T-helper 1 cell (primary cell): ENCODE measurements around the gene CPLX3.

Experiments used
- DNase-seq, 5 donors: peaks; one replicate each; pipeline ENCODE4 v3.0.0-alpha.2; 2012 to 2020

CPLX3 gene

DNA sequence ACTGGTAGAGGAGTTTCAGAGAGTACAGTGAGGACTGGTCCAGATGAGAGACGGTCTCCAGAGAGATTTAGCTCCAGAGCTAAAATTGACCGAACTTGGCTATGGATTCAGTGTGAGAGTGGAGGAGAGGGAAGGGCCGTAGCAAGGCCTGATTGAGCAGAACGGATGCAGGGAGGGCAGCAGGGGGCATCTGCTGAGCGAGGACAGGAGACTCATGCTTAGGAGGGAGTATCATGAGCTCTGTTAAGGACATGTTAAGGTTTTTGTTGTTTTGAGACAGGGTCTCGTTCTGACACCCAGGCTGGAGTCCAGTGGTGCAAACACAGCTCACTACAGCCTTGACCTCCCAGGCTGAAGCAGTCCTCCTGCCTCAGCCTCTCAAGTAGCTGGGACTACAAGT lies 21.5 kb upstream of the CPLX3 start:
- DNase-seq, result no peak

DNA sequence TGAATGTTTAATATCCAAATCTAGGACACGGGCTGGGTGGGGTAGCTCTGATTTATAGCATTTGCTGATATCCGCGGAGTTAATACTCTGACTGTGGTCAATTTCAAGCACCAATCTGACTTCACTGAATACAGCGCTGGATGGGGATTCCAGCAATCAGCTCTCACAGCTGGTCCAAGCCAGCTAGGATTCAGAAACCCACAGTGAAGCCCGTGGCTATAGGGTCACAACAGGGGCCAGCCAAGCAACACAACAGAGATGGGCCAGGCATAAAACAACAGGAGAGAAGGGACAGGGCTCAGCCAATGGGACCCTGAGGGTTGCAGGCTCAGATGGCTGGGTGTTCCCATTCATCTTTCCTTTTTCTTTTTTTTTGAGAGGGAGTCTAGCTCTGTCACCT lies 19.1 kb upstream of the CPLX3 start:
- DNase-seq, result no peak

DNA sequence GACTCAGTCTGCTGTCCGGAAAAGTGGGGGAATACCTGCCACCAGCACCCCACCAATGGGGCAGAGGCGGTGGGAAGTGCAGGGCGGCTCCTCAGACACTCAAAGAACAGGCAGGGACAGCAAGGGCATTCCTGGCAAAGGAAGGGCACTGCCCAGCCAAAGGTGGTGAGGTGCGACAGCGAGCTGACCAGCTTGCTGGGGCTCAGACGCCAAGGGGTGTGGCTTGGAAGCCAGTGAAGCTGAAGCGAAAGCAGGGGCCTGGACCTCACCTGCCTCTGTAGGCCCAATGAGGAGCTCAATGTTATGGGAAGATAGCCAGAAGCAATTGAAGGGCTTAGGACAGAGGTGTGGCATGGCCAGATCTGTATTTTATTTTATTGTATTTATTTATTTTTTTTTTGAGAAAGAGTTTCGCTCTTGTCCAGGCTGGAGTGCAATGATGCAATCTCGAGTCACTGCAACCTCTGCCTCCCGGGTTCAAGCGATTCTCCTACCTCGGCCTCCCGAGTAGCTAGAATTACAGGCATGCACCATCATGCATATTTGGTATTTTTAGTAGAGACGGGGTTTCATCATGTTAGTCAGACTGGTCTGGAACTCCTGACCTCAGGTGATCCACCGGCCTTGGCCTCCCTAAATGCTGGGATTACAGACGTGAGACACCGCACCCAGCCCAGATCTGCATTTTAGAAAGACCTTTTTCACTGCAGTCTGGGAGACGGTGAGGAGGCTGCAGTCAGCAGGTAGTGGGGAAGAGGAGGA lies 18.2 kb upstream of the CPLX3 start:
- DNase-seq, result no peak

DNA sequence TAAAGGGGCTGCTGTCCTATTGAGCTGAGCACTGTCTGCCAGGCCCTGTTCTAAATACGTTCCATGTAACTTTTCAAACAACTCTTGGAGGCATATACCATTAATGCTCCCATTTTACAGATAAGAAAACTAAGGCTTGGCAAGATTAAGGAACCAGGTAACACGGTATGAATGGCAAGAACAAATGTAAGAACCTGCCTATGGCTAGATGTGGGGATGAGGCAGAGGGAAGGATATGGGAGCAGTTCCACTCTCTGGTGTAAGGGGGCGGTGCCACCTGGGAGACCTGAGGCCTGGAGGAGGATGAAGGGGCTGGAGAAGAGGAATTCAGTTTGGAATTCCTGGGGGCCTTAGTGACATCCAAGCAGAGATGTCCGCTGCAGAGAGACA lies 17.6 kb upstream of the CPLX3 start:
- DNase-seq, result no peak

DNA sequence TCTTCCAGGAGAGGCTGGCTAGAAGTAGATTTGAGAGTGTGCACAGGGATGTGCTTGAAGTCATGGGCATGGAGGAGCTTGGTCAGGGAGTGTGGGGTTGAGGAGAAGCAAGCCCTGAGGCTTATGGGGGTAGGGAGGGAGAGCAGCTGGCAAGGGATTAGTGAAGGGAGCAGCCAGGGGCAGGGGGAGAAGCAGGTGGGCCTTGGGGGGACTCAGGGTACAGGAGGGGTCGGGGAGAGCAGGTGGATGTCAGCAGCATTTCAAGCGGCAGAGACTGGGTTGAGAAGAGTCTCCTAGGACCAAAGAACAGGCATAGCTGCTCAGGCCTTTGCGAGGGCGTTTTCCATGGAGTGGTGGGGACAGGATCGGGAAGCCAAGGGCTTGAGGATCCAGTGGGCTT lies 17.2 kb upstream of the CPLX3 start:
- no peak for DNase-seq

DNA sequence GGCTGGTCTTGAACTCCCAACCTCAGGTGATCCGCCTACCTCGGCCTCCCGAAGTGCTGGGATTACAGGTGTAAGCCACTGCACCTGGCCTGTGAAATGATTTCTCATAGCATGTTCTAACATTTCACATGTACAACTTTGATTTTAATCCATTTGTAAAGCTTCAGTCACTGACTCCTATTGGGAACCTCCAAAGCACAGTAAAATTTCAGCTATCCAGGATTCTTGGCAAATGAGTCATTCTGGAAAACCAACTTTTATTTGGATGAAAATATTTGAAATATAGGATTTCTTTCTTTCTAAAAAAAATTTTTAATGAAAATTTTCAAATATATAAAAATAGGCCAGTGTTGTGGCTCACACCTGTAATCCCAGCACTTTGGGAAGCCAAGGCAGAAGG lies 16.5 kb upstream of the CPLX3 start:
- DNase-seq, result no peak

DNA sequence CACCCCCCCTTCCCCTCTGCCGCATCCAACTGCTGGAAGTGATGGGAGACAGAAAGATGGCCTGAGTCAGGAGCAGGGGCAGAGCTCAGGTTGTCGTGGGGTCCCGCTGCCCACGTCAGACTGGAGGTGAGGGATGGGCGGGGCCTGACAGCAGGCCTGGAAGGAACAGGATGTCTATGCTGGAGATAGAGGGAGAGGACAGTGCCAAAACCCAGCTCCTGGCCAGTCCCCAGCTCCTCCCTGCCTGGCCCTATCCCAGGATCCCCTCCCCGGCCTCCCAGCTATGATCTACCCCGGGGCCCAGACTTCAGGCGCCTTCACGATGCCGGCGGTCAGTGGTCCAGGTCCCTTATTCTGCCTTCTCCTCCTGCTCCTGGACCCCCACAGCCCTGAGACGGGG lies 13.9 kb upstream of the CPLX3 start, which contains the start of gene LMAN1L:
TSS of gene LMAN1L (plus strand) at position 303 of the 400 bp plus-strand sequence. CDS start at position 323, 20 bp downstream.
- DNase-seq, result no peak

DNA sequence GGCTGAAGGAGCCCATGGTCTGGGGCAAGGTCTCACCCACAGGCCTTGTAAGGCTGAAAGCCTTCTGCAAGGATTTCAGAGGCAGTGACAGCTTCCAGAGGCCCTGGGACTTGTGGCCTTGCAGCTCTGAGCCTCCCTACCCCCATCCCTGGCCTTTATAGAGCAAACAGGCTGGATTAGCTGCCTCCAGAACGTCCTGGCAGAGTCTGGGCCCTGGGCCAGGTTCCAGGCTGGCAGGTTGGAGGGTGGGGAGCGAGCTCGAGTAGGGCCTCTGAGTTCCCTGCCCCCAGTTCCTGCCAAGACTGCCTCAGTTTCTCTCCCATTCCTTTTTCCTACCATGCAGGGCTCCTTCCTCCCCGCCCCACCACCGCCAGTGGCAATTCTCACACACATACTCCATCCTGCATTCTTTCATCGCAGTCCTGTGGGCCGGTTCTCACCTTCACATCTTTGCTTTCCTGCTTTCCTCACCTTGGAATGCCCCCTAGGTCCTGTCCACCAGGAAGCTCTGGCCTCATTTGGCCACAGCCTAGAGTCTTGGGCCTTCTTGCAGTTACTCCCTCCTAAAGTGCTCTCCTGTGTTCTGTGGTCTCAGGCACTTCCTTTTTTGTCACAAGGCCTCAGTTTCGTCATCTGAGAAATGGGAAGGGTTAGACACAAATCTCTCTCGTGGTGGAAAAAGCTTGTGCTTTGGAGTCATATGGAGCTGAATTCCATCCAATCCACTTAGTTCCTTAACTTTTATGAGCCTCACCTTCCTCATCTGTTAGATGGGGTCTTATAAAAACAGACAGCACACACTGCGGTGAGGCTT lies 11.1 kb upstream of the CPLX3 start:
- DNase-seq, result no peak

DNA sequence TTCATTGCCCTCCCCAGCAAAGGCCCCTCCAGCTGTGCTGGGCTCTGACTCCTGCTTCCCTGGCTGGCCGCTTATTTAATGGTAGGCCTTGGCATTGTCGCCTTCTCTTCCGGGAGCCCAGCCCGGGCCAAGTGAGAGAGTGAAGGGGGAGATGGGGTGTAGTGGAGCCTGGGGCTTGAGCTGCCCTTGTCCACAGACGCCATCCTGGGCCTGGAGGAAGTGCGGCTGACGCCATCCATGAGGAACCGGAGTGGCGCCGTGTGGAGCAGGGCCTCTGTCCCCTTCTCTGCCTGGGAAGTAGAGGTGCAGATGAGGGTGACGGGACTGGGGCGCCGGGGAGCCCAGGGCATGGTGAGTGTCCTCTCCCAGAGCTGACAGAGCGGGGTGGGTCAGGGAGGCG lies 10.5 kb upstream of the CPLX3 start:
- DNase-seq, result no peak

DNA sequence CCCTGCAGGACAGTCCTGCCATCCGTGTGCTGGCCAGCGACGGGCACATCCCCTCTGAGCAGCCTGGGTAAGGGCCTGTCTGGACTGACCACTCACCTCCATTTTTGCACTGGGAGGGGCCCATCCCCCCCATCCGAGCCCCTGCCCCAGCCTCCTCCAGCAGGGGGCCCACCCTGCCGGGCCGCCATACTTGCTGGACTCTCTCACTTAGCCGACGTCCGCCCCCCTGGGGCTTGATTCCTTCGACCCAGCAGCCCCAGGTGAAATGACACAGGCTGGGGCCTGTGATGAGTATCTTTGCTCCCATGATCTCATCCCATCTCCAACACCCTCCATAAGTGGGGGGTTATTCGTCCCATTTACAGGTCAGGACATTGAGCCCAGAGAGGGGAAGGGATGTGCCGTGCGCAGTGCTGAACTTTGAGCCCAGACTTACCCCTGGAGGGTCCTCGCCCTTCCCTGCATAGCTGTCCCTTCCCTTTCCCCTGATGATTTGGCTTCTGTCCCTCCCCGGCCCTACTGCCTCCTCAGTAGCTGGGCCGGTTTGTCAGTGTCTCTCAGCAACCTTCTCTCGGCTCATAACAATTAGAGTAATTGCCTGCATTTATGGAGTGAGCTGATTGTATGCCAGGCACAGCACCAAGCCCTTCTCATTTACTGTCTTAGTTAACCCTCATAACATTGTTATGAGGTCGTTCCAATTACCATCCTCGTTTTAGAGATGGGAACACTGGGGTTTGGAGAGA lies 9.6 kb upstream of the CPLX3 start:
- no peak for DNase-seq

DNA sequence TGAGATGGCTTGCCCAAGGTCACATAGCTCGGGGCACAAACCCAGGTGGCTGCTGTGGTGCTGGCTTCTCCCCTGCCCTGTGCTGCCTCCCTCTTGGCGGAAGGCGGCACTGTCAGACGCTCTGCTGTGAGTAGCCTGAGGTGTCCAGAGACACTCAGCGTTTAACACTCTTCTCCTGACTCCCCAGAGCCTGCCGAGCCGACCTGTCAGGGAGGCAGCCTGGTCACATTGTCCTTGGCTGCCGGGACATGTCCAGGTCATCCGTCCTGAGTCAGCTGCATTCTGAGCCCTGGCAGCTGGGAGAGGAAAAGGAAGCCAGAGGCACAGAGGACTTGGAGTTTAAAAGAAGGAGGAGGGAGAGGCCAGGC lies 9.1 kb upstream of the CPLX3 start:
- no peak for DNase-seq

DNA sequence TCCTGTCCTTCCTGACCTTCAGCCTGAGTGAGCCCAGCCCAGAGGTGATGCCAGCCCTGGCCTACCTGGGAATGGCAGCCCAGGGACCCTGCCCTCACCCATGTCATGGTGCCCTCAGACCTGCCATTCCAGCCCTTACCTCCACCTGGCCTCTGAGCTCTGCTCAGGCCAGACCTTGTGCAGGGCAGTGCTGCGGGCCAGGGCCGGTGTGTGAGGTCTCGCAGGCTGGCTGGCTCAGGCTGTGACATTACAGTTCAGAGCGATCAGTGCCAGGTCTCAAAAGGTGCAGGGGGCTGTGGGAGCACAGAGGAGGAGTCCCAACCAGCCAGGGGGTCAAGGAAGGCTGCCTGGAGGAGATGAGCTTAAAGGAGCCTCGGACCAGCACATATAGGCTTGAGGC lies 6.4 kb upstream of the CPLX3 start:
- no peak for DNase-seq

DNA sequence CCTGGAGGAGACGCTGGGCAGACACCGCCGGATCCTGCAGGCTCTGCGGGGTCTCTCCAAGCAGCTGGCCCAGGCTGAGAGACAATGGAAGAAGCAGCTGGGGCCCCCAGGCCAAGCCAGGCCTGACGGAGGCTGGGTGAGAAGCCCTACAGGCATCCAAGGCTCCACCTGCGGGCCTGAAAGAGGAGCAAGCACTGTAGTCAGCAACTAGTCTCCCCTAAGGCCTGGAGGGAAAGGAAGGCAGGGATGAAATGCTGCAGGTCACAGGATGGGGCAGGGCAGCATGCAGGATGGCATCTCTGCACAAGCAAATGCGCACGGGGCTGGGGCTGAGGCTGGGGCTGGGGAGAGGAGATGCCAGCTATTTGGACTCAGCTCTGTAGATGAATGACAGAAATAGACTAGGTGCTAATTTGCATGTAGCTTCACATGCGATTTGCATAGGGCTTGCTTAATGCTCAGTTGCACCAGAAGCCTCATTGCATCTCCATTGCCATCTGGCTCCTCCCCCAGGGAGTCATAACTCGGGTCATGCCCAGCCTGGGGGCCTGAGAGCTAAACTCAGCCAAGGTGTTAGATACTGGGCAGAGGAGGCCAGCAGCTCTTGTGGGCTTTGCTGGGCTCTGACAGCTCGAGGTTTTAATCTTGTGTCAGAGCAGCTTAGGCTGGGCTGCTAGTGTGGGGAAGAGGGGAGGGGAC lies 5.2 kb upstream of the CPLX3 start:
- DNase-seq, result no peak

DNA sequence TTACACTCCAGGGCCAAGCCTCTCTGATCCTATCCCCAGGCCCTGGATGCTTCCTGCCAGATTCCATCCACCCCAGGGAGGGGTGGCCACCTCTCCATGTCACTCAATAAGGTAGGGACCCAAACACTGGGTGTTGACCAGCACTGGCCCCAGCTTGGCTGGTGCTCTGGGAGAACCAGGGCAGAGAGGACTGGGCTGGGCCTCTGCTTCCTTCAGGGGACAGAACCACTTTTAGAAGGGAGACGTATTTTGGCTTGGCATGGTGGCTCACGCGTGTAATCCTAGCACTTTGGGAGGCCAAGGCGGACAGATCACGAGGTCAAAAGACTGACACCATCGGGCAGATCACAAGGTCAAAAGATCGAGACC lies 4.7 kb upstream of the CPLX3 start:
- no peak for DNase-seq

DNA sequence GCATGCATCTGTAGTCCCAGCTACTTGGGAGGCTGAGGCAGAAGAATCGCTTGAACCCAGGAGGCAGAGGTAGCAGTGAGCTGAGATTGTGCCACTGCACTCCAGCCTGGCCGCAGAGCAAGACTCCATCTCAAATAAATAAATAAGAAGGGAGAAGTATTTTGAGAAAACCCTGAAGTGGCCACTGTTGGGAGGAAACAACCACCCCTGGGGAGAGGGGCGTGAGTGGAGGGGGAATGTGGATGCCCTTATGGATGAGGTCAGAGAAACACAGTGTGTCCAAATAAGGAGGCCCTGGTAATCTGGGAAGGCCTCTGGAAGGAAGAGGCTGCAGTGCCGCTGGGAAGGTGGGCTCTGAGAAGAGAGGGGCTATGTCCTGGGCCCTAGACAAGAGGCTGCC lies 4.2 kb upstream of the CPLX3 start:
- DNase-seq, result no peak

DNA sequence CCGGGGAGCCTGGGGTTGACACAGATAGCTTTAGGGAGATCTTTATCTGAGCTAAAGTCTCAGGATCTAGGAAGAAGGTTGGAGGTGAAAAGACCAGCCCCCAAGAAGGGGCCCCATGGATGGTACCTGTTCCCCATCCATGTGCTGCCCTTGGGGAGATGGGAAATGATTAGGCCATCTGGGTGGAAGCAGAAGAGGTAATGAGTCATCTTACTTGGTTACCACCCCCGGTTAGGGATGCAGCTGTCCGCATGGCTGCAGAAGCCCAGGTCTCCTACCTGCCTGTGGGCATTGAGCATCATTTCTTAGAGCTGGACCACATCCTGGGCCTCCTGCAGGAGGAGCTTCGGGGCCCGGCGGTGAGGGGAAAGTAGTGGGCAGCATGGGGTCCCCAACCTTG lies 3.1 kb upstream of the CPLX3 start:
- no peak for DNase-seq

DNA sequence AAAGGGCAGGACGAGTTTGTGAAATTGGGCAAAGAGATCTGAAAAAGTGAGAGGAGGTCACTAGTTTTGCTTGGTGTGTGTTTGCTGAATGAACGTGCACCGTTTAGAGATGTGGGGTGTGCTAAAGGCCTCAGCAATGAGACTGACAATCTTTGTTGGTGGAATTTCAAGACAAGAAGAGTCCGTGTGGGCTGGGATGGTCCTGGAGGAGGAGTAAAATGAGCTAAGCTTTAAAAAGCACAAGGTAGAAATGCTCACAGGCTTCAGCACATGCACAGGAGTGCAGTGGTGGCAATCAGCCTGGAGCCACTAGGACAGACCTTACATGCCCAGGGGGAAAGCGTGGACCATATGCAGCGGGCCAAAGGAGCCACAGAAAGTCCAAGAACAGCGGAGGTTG lies 1.5 kb upstream of the CPLX3 start:
- no peak for DNase-seq

DNA sequence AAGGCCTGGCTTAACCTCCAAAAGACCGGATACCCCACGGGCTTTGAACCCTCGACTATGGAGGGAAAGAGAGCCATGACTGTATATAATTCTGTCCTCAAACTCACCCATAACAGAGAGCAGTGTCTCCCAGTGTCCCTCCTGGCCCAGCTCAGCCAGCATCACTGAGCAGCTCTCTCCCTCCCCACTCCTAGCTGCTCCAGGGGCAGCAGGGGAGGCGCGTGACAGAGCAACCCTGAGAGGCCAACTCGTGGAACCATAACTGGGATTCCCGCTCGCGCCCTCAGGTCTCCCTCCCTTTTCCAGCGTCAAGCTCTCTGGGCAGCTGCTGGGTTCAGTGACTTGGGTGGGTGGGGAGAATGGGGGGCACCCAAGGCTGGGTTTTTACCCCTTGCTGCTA lies 561 bp upstream of the CPLX3 start:
- no peak for DNase-seq

DNA sequence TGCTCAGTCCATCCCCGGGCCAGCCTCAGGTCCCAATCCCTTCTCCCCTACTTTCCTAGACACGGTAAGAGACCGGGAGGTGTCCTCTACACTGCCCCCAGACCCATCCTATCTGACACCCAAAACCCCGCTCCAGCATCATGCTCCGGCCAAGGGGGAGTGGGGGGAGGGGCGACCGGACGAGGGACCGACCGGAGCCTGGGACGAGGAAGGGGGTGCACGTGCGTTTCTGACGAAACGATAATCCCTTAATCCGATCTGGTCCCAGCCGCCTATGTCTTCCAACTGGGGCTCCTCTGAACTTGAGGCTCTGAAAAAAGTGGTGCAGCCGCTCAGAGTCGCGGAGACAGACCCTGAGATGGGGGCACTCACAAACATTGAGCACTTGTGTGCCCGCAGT lies 494 bp downstream of the CPLX3 start:
- DNase-seq, result no peak

DNA sequence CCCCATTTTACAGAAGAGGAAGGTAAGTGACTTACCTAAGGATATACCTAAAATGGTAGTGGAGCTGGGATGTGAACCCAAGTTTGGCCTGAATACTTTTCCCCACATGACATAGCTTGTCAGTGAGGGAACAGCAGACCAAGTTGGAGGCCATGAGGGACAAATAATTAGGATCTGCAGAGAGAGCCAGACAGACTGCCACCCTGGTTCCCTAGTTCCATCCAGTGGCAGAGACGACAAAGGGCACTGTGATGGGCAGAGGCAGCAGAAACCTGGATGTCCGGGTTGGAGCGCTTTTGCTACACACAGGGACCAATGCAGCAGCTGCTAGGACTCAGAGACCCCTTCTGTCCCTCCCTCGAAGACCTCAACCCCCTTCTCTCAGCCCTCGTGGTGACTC lies 1.2 kb downstream of the CPLX3 start:
- DNase-seq, result no peak

DNA sequence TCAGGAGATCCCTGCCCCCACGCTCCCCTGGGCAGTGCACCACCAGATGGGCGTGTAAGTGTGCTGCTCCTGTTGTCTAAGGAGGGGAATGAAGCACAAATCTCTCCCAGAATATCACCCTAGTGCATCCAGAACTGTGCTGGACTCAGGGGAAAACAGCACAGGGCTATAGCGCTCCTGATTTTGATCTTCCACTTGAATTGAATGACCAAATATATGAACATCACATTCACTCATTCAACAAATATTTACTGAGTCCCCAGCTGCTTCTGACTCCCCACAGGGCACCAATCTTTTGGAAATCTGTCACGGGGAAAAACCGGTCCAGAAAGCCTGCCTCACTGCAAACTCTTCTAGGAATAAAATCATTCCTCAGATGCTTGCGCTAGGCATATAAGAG lies 2.4 kb downstream of the CPLX3 start:
- no peak for DNase-seq

DNA sequence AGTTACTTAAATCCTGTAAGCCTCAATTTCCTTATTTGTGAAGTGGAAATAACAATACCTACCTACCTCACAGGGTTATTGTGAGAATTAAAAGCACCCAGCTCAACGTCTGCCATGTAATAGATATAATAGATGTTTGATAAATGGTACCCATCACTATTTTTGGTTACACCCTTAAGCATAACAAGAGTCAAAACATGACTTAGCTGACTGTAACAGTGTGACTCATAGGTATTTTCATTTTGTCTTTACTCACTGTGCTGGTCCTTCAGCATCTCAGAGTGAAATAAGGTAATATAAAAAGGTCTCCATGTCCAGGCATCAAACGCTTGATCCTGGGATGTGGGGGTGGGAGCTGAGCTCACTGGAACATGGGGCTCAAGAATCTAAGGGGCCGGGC lies 3.1 kb downstream of the CPLX3 start:
- DNase-seq, result no peak

DNA sequence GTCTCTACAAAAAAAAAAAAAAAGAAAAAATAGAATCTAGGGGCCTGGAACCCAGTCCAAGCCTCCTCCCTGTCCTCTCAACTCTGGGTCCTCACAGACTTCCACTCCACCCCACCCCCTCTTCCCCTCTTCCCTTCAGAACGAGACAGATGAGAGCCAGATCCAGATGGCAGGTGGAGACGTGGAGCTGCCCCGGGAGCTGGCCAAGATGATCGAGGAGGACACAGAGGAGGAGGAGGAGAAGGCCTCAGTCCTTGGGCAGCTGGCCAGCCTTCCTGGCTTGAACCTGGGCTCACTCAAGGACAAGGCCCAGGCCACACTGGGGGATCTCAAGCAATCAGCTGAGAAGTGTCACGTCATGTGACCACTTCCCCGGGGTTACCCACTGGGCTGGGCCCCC lies 3.6 kb downstream of the CPLX3 start:
- no peak for DNase-seq
